Ascending aorta (tissue), 2 donors: ENCODE measurements around the gene TSPAN1. TPM values are rescaled to one million over a fixed set of nuclear protein-coding genes. Genes with fewer than 3 reads are reported as not detected.

ENCODE experiments used
- DNase-seq, 2 donors: peaks; one replicate each; pipeline ENCODE4 v3.0.0-alpha.2; 2019; ENCODE audit warnings: low spot score in 2 of 2
- H3K27ac ChIP-seq, 2 donors: fragments of 200-600 bp; sonication (generic); one replicate each; pipeline ENCODE4 v1.5.1; 2016 to 2017; ENCODE audit warnings: mild to moderate bottlenecking in 1 of 2
- H3K27me3 ChIP-seq: fragments of 200-600 bp; sonication (generic); one replicate; pipeline ENCODE4 v1.5.1; 2017
- H3K36me3 ChIP-seq, 2 donors: fragments of 200-600 bp; sonication (generic); one replicate each; pipeline ENCODE4 v1.5.1; 2016
- H3K4me1 ChIP-seq, 2 donors: fragments of 200-600 bp; sonication (generic); one replicate each; pipeline ENCODE4 v1.5.1; 2016 to 2017; ENCODE audit warnings: mild to moderate bottlenecking in 1 of 2
- H3K4me3 ChIP-seq, 2 donors: fragments of 200-600 bp; sonication (generic); one replicate each; pipeline ENCODE4 v1.5.1; 2016 to 2017; ENCODE audit warnings: mild to moderate bottlenecking in 1 of 2
- H3K9me3 ChIP-seq, 2 donors: fragments of 200-600 bp; sonication (generic); one replicate each; pipeline ENCODE4 v1.5.1; 2016
- intact Hi-C: fragments of 100-400 bp; cut with DNase I; formaldehyde crosslinking; loops from one replicate; pipeline ENCODE4 v1.15.1; 2023
- total RNA-seq: library from RNA; depleted of rRNA; stranded (reverse); fragments of >200 nt; gene quantifications from one replicate; pipeline ENCODE4 v1.1.0, GENCODE V29; 2016
- TF ChIP-seq, protein P1 (sequence below), 3 experiments: fragments of 200-600 bp in 2 of 3; fragments of 450-650 bp in 1 of 3; sonication (generic) in 2 of 3; IDR thresholded peaks; one replicate each; pipeline ENCODE4 v1.5.1; 2016 to 2019; ENCODE audit warnings: antibody characterized with exemption in 3 of 3, mild to moderate bottlenecking in 1 of 3, moderate library complexity in 1 of 3

Gene TSPAN1
- total RNA-seq, 1 donor from 2014 or later: 8.9 TPM

DNA sequence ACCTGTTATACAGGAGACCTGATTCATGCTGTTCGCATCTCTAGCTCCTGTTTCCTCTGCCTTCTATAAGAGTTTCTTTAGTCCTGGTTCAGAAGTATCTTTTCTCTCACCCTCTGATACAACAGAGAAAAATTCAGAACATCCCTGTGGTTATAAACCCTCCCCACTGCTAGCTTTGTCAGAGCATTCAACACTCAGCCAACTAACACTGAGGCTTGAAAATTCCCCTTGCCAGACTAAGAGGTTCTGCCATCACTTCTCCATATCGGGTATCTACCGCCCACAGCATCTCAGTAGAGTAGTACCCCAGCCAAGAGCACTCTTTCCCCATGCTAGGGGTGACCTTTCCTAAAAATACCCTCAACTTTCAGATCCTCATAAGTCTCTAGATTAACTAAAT lies 22.9 kb upstream of the TSPAN1 start:
- Histone ChIP-seq H3K27me3 (no peaks in the 10 kb centered on the region), H3K9me3 (no peaks in the 10 kb centered on the region), H3K27ac (no peak overlapping the region), H3K36me3 (no peaks in the 10 kb centered on the region), H3K4me3 (no peak overlapping the region), H3K4me1 (no peaks in the 10 kb centered on the region)
- intact Hi-C loops: no loop called here
- TF ChIP-seq, protein P1, sequence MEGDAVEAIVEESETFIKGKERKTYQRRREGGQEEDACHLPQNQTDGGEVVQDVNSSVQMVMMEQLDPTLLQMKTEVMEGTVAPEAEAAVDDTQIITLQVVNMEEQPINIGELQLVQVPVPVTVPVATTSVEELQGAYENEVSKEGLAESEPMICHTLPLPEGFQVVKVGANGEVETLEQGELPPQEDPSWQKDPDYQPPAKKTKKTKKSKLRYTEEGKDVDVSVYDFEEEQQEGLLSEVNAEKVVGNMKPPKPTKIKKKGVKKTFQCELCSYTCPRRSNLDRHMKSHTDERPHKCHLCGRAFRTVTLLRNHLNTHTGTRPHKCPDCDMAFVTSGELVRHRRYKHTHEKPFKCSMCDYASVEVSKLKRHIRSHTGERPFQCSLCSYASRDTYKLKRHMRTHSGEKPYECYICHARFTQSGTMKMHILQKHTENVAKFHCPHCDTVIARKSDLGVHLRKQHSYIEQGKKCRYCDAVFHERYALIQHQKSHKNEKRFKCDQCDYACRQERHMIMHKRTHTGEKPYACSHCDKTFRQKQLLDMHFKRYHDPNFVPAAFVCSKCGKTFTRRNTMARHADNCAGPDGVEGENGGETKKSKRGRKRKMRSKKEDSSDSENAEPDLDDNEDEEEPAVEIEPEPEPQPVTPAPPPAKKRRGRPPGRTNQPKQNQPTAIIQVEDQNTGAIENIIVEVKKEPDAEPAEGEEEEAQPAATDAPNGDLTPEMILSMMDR (IDR thresholded peaks at IDR 0.05): no peak
- no peak for DNase-seq

DNA sequence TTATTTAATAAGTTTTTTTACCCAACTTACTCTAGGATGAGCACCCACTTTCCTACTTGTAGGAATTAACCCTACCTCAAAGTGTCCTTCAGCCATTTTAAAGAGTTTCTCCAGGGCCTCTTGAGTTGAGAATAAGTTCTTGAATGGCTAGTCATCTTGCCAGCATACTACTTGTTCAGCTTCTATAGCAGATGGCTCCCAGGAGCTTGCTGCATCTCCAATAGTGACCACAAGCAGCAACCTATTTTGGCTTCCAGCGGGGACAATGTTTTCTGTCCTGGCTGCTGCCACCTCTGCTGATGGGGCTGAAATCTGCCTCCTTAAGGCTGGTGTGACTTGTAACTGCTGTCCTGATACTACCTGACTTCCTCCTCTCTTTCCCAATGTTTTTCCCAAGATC lies 21.7 kb upstream of the TSPAN1 start:
- intact Hi-C loops: no loop called here
- no peaks in the 10 kb centered on the region for H3K9me3 ChIP-seq
- H3K27ac ChIP-seq: no peak overlapping the region
- H3K27me3 ChIP-seq: no peaks in the 10 kb centered on the region
- no peak overlapping the region for H3K4me3 ChIP-seq
- no peaks in the 10 kb centered on the region for H3K4me1 ChIP-seq
- DNase-seq: no peak
- TF ChIP-seq, protein P1 (IDR thresholded peaks at IDR 0.05): no peak
- no peaks in the 10 kb centered on the region for H3K36me3 ChIP-seq

DNA sequence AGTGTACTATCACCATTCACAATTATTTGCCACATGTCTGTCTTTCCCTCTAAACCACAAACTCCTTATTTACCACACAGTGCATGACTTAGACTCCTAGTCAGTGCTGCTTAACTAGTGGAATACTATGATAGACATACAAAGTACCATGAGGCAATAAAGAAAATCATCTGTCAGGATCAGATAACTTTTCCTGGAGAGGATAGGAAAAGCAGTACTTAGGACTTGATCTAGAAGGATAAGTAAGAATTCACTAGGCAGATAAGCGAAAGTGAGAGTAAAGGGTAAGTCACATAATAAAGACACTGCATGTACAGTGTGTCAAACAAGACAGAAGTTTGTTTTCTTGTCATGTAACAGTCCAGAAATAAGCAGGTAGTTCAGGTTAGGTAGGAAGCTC lies 21.2 kb upstream of the TSPAN1 start:
- TF ChIP-seq, protein P1 (IDR thresholded peaks at IDR 0.05): no peak
- Histone ChIP-seq H3K27ac (no peak overlapping the region), H3K27me3 (no peaks in the 10 kb centered on the region), H3K4me3 (no peak overlapping the region), H3K9me3 (no peaks in the 10 kb centered on the region), H3K36me3 (no peaks in the 10 kb centered on the region), H3K4me1 (no peaks in the 10 kb centered on the region)
- no peak for DNase-seq
- intact Hi-C loops: no loop called here

DNA sequence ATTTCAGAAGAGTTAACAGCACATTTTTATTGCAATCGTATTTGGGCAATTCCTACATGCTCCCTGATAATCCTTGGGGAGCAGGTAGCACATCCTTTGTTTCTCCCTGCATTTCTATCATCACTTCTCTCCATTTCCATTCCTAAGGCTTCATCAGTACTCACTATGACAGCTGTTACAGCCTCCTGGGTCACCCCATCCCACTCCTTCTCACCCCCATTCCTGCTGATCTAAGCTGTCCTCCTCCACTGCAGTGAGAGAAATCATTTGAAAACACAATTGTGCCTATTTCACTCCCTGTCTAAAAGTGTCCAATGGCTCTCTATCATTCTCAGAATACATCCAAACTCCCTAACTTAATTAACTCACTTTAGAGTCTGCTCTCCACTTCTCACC lies 17.0 kb upstream of the TSPAN1 start:
- no peaks in the 10 kb centered on the region for H3K9me3 ChIP-seq
- intact Hi-C loops: no loop called here
- H3K36me3 ChIP-seq: no peaks in the 10 kb centered on the region
- H3K4me3 ChIP-seq: no peak overlapping the region
- no peaks in the 10 kb centered on the region for H3K27me3 ChIP-seq
- TF ChIP-seq, protein P1 (IDR thresholded peaks at IDR 0.05): no peak
- H3K27ac ChIP-seq: no peak overlapping the region
- no peaks in the 10 kb centered on the region for H3K4me1 ChIP-seq
- DNase-seq: no peak

DNA sequence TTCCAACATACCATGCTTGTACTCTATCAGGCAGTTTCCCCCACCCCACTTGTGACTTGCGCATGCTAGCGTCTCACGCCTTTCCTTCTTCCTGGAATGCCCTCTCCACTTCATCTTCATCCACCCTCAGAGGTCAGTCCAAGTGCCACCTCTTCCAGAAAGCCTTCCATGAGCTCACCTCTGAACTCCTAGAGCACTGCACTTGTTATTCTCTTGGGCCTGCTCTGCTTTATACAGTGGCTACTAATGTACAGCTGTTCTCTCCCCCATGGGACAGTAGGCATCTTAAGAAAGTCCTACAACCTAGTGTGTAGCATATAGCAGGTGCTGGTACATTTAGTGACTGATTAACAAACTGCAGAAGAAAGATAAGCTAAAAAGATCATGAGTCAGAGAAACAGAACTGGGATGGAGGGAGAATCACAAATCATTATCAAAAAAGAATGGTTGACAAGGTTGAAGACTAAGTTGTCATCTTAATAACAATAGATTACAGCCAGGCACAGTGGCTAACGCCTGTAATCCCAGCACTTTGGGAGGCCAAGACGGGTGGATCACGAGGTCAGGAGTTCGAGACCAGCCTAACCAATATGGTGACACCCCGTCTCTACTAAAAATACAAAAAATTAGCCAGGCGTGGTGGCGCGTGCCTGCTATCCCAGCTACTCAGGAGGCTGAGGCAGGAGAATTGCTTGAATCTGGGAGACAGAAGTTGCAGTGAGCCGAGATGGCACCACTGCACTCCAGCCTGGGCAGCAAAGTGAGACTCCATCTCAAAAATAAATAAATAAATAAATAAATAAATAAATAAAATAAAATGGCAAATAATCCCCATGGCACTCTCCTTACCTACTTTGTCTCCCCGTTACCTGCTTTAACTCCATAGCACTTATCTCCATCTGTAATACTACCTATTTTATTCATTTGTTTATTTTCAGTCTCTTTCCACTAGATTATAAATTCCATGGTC lies 16.3 kb upstream of the TSPAN1 start:
- no peak for DNase-seq
- no peaks in the 10 kb centered on the region for H3K9me3 ChIP-seq
- H3K27me3 ChIP-seq: no peaks in the 10 kb centered on the region
- H3K27ac ChIP-seq: no peak overlapping the region
- H3K36me3 ChIP-seq: no peaks in the 10 kb centered on the region
- H3K4me1 ChIP-seq: no peaks in the 10 kb centered on the region
- no peak overlapping the region for H3K4me3 ChIP-seq
- TF ChIP-seq, protein P1 (IDR thresholded peaks at IDR 0.05): no peak
- intact Hi-C loops: no loop called here
